H9 (cell line): ENCODE data around the gene DUOXA2. TPM values are rescaled to one million over a fixed set of nuclear protein-coding genes. Genes with fewer than 3 reads are reported as not detected.

Experiments used
- DNase-seq: peaks from one replicate; pipeline ENCODE4 v3.0.0-alpha.2; 2017
- H2AFZ ChIP-seq: one replicate; pipeline ENCODE4 v1.6.1; 2013; ENCODE audit warnings: mild to moderate bottlenecking, low read length, control low read depth, moderate library complexity
- H2AK5ac ChIP-seq: 2 replicates; pipeline ENCODE4 v1.6.1; 2013; ENCODE audit warnings: low read length, control low read depth, mixed read lengths; ENCODE audit not compliant: insufficient read length
- H2BK120ac ChIP-seq: one replicate; pipeline ENCODE4 v1.6.1; 2013; ENCODE audit warnings: low read depth, mild to moderate bottlenecking, low read length, control low read depth, inconsistent platforms; ENCODE audit not compliant: poor library complexity, severe bottlenecking
- H2BK12ac ChIP-seq: 2 replicates; pipeline ENCODE4 v1.6.1; 2013; ENCODE audit warnings: low read length, control low read depth, mixed read lengths, low read depth; ENCODE audit not compliant: insufficient read length
- H2BK15ac ChIP-seq: 2 replicates; pipeline ENCODE4 v1.6.1; 2013; ENCODE audit warnings: low read depth, low read length, control low read depth
- H2BK20ac ChIP-seq: one replicate; pipeline ENCODE4 v1.6.1; 2013; ENCODE audit warnings: low read depth, mild to moderate bottlenecking, low read length, control low read depth, inconsistent platforms; ENCODE audit not compliant: poor library complexity, severe bottlenecking
- H2BK5ac ChIP-seq: 2 replicates; pipeline ENCODE4 v1.6.1; 2013; ENCODE audit warnings: low read length, control low read depth, mixed read lengths; ENCODE audit not compliant: insufficient read length
- H3K14ac ChIP-seq: 2 replicates; pipeline ENCODE4 v1.6.1; 2013; ENCODE audit warnings: low read length, control low read depth; ENCODE audit not compliant: insufficient read depth
- H3K18ac ChIP-seq: 2 replicates; pipeline ENCODE4 v1.6.1; 2013; ENCODE audit warnings: low read depth, mild to moderate bottlenecking, mixed read lengths, low read length, control low read depth; ENCODE audit not compliant: insufficient read length
- H3K23ac ChIP-seq: 2 replicates; pipeline ENCODE4 v1.6.1; 2013; ENCODE audit warnings: low read length, control low read depth, mixed read lengths, low read depth; ENCODE audit not compliant: insufficient read length
- H3K23me2 ChIP-seq: 2 replicates; pipeline ENCODE4 v1.6.1; 2013; ENCODE audit warnings: low read depth, mild to moderate bottlenecking, mixed read lengths, low read length, control low read depth; ENCODE audit not compliant: insufficient read length, poor library complexity, severe bottlenecking
- H3K27ac ChIP-seq: 2 replicates; pipeline ENCODE4 v1.5.1; 2013; ENCODE audit warnings: low read length, control low read depth, mixed read lengths, low read depth; ENCODE audit not compliant: insufficient read length
- H3K27me3 ChIP-seq: 2 replicates; pipeline ENCODE4 v1.6.1; 2013; ENCODE audit warnings: low read length, control low read depth, inconsistent platforms; ENCODE audit not compliant: insufficient read depth
- H3K4ac ChIP-seq: 2 replicates; pipeline ENCODE4 v1.6.1; 2013; ENCODE audit warnings: low read depth, mild to moderate bottlenecking, control low read depth, inconsistent platforms, low read length, moderate library complexity
- H3K4me1 ChIP-seq: 2 replicates; pipeline ENCODE4 v1.6.1; 2013; ENCODE audit warnings: low read length, control low read depth, inconsistent platforms; ENCODE audit not compliant: insufficient read depth
- H3K4me2 ChIP-seq: 2 replicates; pipeline ENCODE4 v1.6.1; 2013; ENCODE audit warnings: low read length, control low read depth, mixed read lengths; ENCODE audit not compliant: insufficient read length, insufficient read depth
- H3K56ac ChIP-seq: 2 replicates; pipeline ENCODE4 v1.6.1; 2013; ENCODE audit warnings: low read depth, mild to moderate bottlenecking, mixed read lengths, low read length, control low read depth; ENCODE audit not compliant: insufficient read length
- H3K79me1 ChIP-seq: 2 replicates; pipeline ENCODE4 v1.6.1; 2013; ENCODE audit warnings: low read depth, mild to moderate bottlenecking, moderate library complexity, low read length, control low read depth, inconsistent platforms; ENCODE audit not compliant: insufficient read depth, poor library complexity, severe bottlenecking
- H3K79me2 ChIP-seq: 2 replicates; pipeline ENCODE4 v1.6.1; 2013; ENCODE audit warnings: low read length, control low read depth, inconsistent platforms; ENCODE audit not compliant: insufficient read depth
- H3K9ac ChIP-seq: 2 replicates; pipeline ENCODE4 v1.6.1; 2013; ENCODE audit warnings: low read length, control low read depth, mixed read lengths; ENCODE audit not compliant: insufficient read length; ENCODE audit errors: extremely low read depth
- H3K9me3 ChIP-seq: one replicate; pipeline ENCODE4 v1.6.1; 2013; ENCODE audit warnings: low read depth, low read length, inconsistent platforms; ENCODE audit not compliant: control insufficient read depth
- H3T11ph ChIP-seq: one replicate; pipeline ENCODE4 v1.6.1; 2013; ENCODE audit warnings: mild to moderate bottlenecking, low read length, control low read depth, inconsistent platforms
- H4K20me1 ChIP-seq: one replicate; pipeline ENCODE4 v1.6.1; 2013; ENCODE audit not compliant: control insufficient read depth, insufficient read length, insufficient read depth
- H4K5ac ChIP-seq: 2 replicates; pipeline ENCODE4 v1.6.1; 2013; ENCODE audit warnings: low read depth, mild to moderate bottlenecking, mixed read lengths, low read length, control low read depth; ENCODE audit not compliant: insufficient read length
- H4K8ac ChIP-seq: replicated peaks from 2 replicates; pipeline ENCODE4 v1.6.1; 2013; ENCODE audit warnings: low read length, control low read depth, mixed read lengths, low read depth; ENCODE audit not compliant: insufficient read length
- H4K91ac ChIP-seq: 2 replicates; pipeline ENCODE4 v1.6.1; 2013; ENCODE audit warnings: low read depth, mild to moderate bottlenecking, moderate library complexity, mixed read lengths, low read length, control low read depth; ENCODE audit not compliant: insufficient read length
- H3K27ac Mint-ChIP-seq, 3 experiments: 2 replicates in 2 of 3; 3 replicates in 1 of 3; pipeline ENCODE4 v1.8.0; 2020 to 2021; ENCODE audit warnings: mixed read lengths in 3 of 3, mild to moderate bottlenecking in 1 of 3, moderate library complexity in 1 of 3
- H3K27me3 Mint-ChIP-seq: 2 replicates; pipeline ENCODE4 v1.8.0; 2021; ENCODE audit warnings: low read depth, mild to moderate bottlenecking, moderate library complexity, mixed read lengths
- H3K36me3 Mint-ChIP-seq, 3 experiments: 2 replicates in 2 of 3; 3 replicates in 1 of 3; pipeline ENCODE4 v1.8.0; 2020 to 2021; ENCODE audit warnings: low read depth in 3 of 3, mixed read lengths in 3 of 3; ENCODE audit not compliant: insufficient read depth in 1 of 3
- H3K4me1 Mint-ChIP-seq, 2 experiments: 2 replicates each; pipeline ENCODE4 v1.8.0; 2020; ENCODE audit warnings: mixed read lengths in 2 of 2
- H3K4me3 Mint-ChIP-seq, 2 experiments: 2 replicates in 1 of 2; 3 replicates in 1 of 2; pipeline ENCODE4 v1.8.0; 2020 to 2021; ENCODE audit warnings: mild to moderate bottlenecking in 2 of 2, mixed read lengths in 2 of 2, moderate library complexity in 1 of 2
- H3K9me3 Mint-ChIP-seq, 2 experiments: 2 replicates in 1 of 2; 3 replicates in 1 of 2; pipeline ENCODE4 v1.8.0; 2020; ENCODE audit warnings: mild to moderate bottlenecking in 2 of 2, mixed read lengths in 2 of 2, moderate library complexity in 1 of 2
- CTCF ChIP-seq: fragments of 200-600 bp; sonication (generic); conservative IDR thresholded peaks from 3 replicates; pipeline ENCODE4 v1.8.0; 2021; ENCODE audit warnings: antibody characterized with exemption, mild to moderate bottlenecking
- WGBS: extraction: QIAGEN DNeasy Blood & Tissue Kit; methylation state at CpG from one replicate; pipeline ENCODE4 v1.1.7; 2013; ENCODE audit warnings: missing lambda C conversion rate, low lambda C conversion rate, mixed read lengths; ENCODE audit not compliant: insufficient read length; ENCODE audit errors: extremely low coverage; 5-methylcytosine and 5-hydroxymethylcytosine counted together
- total RNA-seq: library from RNA; stranded (reverse); gene quantifications from 2 replicates; pipeline ENCODE4 v1.2.1, GENCODE V29; 2021

DUOXA2 gene
- total RNA-seq, 1 experiment from 2014 or later, result not detected

DNA sequence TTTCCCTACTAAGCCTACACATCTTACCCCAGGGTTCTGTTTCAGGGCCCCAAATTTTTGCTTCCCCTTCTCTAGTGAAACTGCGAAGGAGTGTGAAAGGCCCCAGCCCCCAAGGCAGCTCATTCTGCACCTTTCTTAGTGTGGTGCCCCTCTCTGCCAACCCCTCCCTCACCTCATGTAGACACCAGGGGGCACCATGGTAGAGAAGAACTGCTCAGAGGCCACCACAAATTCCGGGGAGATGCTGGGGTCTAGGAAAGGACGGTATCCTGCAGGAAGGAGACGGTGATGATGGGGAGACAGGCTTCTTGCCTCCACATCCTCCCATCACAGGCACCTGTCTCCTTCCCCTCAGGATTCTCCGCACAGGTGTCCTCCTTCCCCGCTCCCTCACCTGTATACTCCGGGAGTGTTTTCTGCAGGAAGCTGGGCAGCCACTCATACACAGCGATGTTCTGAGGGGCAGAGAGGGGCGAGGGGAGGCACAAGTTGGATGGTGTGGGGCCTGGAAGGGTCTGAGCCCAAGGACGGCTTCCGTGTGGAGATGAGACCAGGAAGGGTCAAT, 3.8 kb upstream of the DUOXA2 start:
- no peak overlapping the region for H3T11ph ChIP-seq
- H4K20me1 ChIP-seq, result peaks cover 3% of the 10 kb centered on the region
- Mint-ChIP-seq H3K4me3 (peak overlapping the region in 1 of 2 experiments; percentile 32; a peak in 1 of 5 replicates), H3K9me3 (peaks cover 0 to 4% of the 10 kb centered on the region in 2 experiments; a peak in 2 of 5 replicates), H3K27ac (no peak overlapping the region), H3K27me3 (peaks cover 71% of the 10 kb centered on the region), H3K4me1 (peaks cover 18 to 26% of the 10 kb centered on the region in 2 experiments), H3K36me3 (no peaks in the 10 kb centered on the region; a peak in 1 of 7 replicates)
- H2BK20ac ChIP-seq, result no peak overlapping the region
- no peak for DNase-seq
- H3K4me2 ChIP-seq, result no peak overlapping the region
- H4K5ac ChIP-seq, result no peak overlapping the region
- no peak overlapping the region for H2BK12ac ChIP-seq
- no peak overlapping the region for H2AFZ ChIP-seq
- no peak overlapping the region for H3K9ac ChIP-seq
- no peaks in the 10 kb centered on the region for H3K9me3 ChIP-seq
- H2AK5ac ChIP-seq, result no peak overlapping the region
- WGBS, result no CpG with 5 or more reads among the region's 11 CpGs
- no peak overlapping the region for H2BK5ac ChIP-seq
- peaks cover 52% of the 10 kb centered on the region for H3K27me3 ChIP-seq
- H2BK15ac ChIP-seq, result no peak overlapping the region
- H3K27ac ChIP-seq, result no peak overlapping the region
- H3K23ac ChIP-seq, result no peak overlapping the region
- no peaks in the 10 kb centered on the region for H3K79me1 ChIP-seq
- peak; percentile 35 for TF ChIP-seq CTCF
- no peak overlapping the region for H3K4ac ChIP-seq
- no peak overlapping the region for H3K18ac ChIP-seq
- no peaks in the 10 kb centered on the region for H3K23me2 ChIP-seq
- H4K91ac ChIP-seq, result no peak overlapping the region
- H2BK120ac ChIP-seq, result no peak overlapping the region
- no peaks in the 10 kb centered on the region; the same call in 1 of the 2 replicates for H3K4me1 ChIP-seq
- no peaks in the 10 kb centered on the region for H3K79me2 ChIP-seq
- H3K14ac ChIP-seq, result no peak overlapping the region
- no peak overlapping the region for H3K56ac ChIP-seq
- no peak overlapping the region for H4K8ac ChIP-seq
